ENCODE results near the gene OSBPL10. TPM values are rescaled to one million over a fixed set of nuclear protein-coding genes. Genes with fewer than 3 reads are reported as not detected.

Gene OSBPL10
- total and polyA plus RNA-seq, 2 of the 8 experiments (the other 6 are each of a cell fraction or from before 2014, with no cell fraction given) = 26.2 to 86.7 TPM

GRCh38 chr3:31813197-31813596 lies 167.9 kb downstream of the OSBPL10 start (continued):
- TF ChIP-seq CHD7 (IDR thresholded peaks at IDR 0.05; ENCODE audit: insufficient replicate concordance, low read length) = no peak
- no peak for TF ChIP-seq KDM1A (IDR thresholded peaks at IDR 0.05; ENCODE audit: borderline replicate concordance, low read length)
